ENCODE results near the gene FSIP1.

FSIP1 gene

GRCh38 chr15:39672666-39673065 lies 110.0 kb downstream of the FSIP1 start:
- no peak for DNase-seq

GRCh38 chr15:39672184-39672583 lies 110.5 kb downstream of the FSIP1 start:
- DNase-seq = no peak

- DNase-seq = no peak
Measured at GRCh38 chr15:39670687-39671086, 112.0 kb downstream of the FSIP1 start.

GRCh38 chr15:39669661-39670060 lies 113.0 kb downstream of the FSIP1 start:
- DNase-seq = no peak

GRCh38 chr15:39669241-39669640 lies 113.4 kb downstream of the FSIP1 start:
- no peak for DNase-seq

GRCh38 chr15:39668457-39668856 lies 114.2 kb downstream of the FSIP1 start:
- DNase-seq = no peak

- no peak for DNase-seq
Measured at GRCh38 chr15:39667382-39668127, 115.1 kb downstream of the FSIP1 start.

GRCh38 chr15:39666677-39667076 lies 116.0 kb downstream of the FSIP1 start:
- DNase-seq = no peak

- no peak for DNase-seq
Measured at GRCh38 chr15:39665629-39666250, 116.9 kb downstream of the FSIP1 start.

- no peak for DNase-seq
Measured at GRCh38 chr15:39663704-39664250, 118.9 kb downstream of the FSIP1 start.

- DNase-seq = no peak
Measured at GRCh38 chr15:39661776-39662175, 120.9 kb downstream of the FSIP1 start.

- no peak for DNase-seq
Measured at GRCh38 chr15:39658740-39659139, 123.9 kb downstream of the FSIP1 start.

GRCh38 chr15:39657668-39658067 lies 125.0 kb downstream of the FSIP1 start:
- DNase-seq = no peak

GRCh38 chr15:39657181-39657580 lies 125.5 kb downstream of the FSIP1 start:
- DNase-seq = no peak

GRCh38 chr15:39654304-39654703 lies 128.3 kb downstream of the FSIP1 start:
- no peak for DNase-seq

- no peak for DNase-seq
Measured at GRCh38 chr15:39651881-39652280, 130.8 kb downstream of the FSIP1 start.

GRCh38 chr15:39651295-39651694 lies 131.3 kb downstream of the FSIP1 start:
- no peak for DNase-seq

GRCh38 chr15:39649757-39650156 lies 132.9 kb downstream of the FSIP1 start:
- DNase-seq = no peak

GRCh38 chr15:39646425-39646824 lies 136.2 kb downstream of the FSIP1 start:
- DNase-seq = no peak

GRCh38 chr15:39645976-39646257 lies 136.7 kb downstream of the FSIP1 start:
- DNase-seq = no peak

- DNase-seq = no peak
Measured at GRCh38 chr15:39645138-39645975, 137.3 kb downstream of the FSIP1 start.

- no peak for DNase-seq
Measured at GRCh38 chr15:39644136-39644535, 138.5 kb downstream of the FSIP1 start.

GRCh38 chr15:39643727-39644126 lies 138.9 kb downstream of the FSIP1 start:
- DNase-seq = no peak
